CD4-positive, alpha-beta T cell treated with Interleukin-4 for 4 hours (primary cell): ENCODE measurements around the gene ATAT1.
A peak's percentile ranks its signal among the peaks of the same experiment; 100 is the strongest.

ENCODE experiments used
- DNase-seq: peaks from one replicate; pipeline ENCODE4 v3.0.0-alpha.2; 2020

Gene ATAT1

DNA sequence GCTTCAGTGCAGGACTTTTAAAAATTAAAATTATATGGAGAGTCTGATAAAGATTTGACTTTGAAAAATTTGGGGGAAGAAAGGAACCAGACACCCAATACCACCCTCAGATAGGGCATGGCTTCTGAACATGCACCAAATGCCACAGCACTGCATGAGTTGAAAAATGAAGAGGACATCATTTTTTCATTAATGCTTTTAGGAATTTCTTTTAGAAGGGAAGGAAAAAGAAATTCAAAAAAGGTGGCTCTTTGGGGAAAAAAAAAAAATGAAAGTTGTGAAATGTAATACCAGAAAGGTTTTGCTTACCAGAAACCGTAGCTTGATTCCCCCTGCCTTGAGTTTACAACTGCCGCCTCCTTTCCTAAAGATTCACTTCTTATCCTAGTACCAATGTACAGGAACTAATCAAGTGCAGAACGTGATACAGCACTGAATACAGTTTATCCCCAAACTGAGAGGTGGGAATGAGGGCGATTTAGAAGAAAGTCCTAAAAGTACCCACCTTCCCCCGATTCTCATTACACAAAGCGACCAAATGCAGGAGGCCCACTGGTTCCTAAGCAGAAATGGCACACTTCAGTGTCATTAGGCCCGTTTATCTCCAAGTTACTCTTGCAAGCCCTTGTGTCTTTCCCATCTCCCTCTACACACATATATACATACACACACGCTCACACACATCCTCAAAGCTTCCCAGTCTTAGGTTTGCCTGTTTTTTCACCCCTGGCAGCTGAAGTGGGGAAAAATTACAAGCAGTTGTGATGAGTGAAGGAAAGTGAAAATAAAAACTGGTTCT, 12.4 kb upstream of the ATAT1 start:
- DNase-seq: no peak

DNA sequence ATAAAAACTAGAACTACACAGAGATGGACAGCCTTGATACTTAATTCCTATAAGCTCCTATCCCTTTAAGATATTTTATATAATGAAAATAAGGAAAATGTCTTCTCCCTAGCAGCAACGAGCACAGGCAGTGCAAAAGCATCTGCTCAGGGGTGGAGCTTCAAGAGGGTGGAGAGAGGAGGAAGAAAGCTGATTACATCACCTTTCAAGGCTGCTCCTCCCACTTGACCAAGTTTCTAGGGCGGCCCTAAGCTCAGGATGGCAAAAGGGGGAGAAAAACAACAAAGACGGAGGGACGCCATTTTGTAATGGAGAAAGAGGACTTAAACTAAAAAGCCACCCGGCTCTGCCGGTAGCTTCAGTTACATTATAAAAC, 11.8 kb upstream of the ATAT1 start:
- peak; percentile 96 for DNase-seq

DNA sequence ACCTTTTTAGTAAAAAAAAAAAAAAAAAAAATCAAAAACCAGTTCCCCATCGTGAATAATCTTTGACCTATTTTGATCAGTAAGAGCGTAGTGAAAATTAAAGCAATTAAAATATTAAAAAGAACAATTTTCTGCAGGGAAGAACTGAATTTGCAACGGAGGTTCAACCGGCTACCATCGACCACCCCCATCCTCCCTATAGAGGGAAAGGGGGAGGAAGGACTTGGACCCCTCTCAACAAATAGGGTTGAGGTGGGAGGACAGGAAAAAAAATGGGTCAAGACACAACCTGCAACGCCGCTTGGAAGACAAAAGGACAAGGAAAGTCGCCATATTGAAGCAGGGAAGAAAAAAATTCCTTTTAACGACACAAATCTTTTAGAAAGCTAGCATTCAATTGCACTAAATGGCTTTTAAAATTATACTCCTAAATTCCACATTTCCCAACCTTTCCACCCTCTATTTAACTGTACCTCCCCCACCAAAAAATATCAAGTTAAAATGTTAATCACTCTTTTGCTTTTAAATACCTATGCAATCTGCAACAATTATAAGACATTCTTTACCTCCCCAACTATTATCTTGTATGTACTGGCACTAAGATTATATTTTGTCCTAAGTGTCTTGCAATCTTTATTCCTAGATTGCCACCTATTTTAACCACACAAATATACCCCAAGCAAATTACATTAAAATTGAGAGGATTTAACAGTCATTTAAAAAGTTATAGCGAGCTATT, 11.3 kb upstream of the ATAT1 start:
- DNase-seq: peak; percentile 46

DNA sequence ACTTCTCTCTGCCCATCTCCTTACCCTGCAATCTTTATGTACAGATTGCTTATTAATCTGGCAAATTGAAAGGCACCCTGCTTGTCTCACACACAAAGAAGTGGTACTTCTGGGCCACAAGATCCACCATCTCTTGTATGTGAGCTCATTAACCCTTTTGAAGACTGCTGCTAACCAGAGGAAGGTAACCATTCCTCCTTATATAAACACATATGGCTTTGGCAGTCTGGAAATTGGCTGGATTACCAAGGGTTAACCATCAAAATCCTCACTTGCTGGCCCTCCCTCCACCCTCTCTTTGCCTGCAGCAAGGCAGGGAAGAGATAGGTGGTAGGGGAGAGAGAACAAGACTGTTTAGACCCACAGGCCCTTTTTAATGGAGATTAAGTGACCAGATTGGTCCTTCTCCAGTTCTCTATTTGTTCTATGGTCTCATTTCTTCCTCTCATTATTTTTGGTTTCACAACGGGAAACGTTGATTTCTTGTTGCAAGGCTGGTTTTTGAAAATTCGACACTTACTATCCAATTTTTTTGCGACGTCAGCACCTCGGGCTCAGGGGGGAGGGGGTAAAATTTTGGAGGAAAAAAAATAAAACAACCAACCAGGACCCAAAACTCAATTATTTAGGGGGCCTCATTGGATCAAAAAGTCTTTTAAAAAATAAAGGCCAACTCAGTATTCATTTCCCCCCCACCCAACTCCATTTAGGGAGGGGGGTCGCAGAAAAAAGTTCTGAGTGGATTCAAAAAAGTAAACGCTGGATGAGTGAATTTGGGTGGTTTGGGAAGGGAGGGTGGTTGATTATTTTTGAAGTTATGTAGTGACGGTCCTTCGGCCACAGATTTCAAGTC, 10.5 kb upstream of the ATAT1 start:
- DNase-seq: peak; percentile 63

DNA sequence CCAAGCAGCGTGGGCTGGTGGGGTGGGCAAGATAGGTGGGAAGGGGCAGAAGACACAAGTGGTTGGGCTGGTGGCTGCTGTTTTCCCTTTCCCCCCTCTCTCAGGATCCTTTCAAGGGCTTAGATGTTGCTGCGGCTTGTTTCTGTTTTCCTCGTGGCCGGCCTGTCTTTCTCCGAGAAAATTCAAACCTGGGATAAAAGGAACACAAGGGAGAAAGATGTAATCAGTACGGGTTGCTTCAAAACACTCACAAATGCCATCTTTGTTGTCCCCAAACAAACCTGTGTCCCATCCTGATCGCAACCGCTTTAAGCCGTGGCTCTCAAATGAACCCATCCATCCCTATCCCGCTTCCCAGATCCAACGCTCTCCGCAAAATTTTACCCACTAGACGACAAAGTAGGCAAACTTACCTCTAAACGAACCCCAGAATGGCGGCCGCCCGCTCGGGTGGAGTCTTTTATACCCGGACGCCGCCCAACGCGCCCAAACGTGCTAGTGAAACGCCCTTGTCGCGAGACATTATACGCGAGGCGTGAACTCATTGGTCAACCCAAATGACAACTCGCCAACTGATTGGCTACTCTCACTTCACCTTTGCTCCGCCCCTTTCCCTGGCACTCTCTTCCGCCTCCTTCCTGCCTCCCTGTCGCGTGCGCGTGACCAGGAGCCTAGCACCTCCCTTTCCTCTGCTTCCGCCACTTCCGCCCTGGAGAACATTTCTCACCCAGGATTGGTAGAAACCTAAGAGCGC, 9.7 kb upstream of the ATAT1 start, which contains the start of gene PPP1R10:
Gene PPP1R10, minus strand, starts transcription at position 433 of the 754 bp plus-strand sequence. CDS start 7,299 bp downstream, outside the sequence.
- peak; percentile 100 for DNase-seq

DNA sequence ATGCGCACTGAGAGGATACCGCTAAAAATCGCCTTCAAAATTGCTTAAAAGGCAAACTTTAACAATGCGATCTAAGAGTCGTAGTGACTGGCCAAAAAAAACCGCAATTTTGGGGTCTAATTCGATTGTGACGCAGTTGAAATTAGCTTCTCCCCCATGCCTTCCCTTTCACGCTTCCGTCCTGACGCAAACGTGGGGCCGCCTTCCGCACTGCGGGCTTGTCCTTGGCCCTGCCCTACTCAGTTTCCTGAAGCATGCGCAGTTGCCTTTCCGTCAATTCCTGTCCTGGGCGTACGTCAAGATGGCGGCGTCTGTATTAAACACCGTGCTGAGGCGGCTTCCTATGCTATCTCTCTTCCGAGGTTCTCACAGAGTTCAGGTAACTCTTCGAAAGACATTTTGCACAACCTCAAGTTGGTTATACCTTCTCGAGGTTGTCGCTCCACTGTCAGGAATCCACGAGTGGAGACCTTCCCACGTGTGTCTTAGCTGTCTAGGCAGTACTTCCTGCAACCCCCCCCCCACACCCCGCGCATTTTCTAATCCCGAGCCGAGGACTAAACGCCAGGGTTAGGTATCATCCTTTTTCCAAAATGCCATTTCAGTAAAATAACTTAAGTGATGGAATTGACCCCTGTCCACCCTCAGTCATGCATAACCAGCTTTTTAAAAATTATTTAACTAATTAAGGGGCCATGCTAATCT, 9.0 kb upstream of the ATAT1 start, which contains the start of gene MRPS18B:
Gene MRPS18B, plus strand, starts transcription at position 276 of the 705 bp plus-strand sequence. Its CDS starts 26 bp downstream, at position 302.
- peak; percentile 99 for DNase-seq

DNA sequence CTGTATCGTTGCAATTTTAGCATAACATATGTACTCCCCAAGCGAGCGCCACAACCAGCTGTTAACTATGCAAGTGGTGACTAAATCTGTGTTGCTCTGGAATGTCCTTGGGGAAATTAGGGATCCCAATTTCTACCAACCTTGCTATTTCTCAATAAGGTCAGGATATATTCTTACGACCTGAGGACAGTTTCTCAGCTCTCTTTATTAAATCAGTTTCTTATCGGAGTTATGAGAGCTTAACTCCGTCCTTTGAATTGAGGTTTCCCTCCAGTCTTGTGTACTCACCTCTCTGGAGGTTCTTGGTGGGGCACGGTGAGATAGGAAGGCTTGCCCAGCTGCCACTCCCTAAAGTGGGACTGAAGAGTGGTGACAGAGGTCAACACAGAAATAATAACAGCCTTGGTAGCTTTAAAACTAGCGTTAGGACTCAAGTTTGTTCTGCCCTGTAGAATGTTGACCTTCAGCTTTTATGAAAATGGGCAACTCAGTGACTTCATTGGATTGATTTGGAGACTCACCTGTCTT, 8.3 kb upstream of the ATAT1 start:
- DNase-seq: no peak

DNA sequence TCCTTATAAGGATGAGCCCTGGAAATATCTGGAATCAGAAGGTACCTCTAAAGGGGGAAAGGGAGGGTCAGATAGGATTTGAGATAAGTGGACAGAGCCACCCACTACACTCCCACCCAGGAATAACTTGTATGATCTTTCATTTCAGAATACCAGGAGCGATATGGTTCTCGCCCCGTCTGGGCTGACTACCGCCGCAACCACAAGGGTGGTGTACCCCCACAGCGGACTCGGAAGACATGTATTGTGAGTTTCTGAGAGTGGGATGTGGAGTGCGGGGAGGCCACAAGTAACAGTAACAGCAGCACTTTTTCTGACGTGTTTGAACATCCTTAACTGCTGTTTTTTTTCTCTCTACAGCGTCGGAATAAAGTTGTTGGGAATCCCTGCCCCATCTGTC, 7.1 kb upstream of the ATAT1 start:
- no peak for DNase-seq

DNA sequence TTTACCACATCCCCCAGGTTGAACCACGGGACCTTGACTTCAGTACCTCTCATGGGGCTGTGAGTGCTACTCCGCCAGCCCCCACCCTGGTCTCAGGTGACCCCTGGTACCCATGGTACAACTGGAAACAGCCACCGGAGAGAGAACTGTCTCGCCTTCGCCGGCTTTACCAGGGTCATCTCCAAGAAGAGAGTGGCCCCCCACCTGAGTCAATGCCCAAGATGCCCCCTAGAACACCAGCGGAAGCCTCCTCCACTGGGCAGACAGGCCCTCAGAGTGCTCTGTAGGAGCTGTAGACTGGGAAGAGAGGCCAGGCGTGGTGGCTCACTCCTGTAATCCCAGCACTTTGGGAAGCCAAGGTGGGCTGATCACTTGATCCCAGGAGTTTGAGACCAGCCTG, 1.2 kb upstream of the ATAT1 start:
- DNase-seq: no peak

DNA sequence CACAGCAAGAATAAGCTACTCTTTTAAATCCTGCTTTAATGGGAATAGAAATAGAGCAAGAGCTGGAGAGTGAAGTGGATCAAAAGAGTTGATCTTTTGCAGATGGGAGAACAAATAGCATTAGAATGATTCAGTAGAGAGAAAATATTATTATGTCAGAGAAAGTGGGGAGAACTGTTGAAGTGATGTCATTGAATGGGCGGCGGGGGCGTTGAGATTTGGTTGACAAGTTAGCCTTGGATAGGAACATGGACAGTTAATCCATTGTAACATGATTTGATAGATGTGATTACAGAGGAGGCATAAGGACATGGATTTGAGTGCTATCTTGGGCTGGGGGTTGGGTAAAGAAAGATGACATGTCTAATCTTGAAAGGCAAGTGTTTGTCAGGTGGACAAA, 9.2 kb downstream of the ATAT1 start:
- no peak for DNase-seq

DNA sequence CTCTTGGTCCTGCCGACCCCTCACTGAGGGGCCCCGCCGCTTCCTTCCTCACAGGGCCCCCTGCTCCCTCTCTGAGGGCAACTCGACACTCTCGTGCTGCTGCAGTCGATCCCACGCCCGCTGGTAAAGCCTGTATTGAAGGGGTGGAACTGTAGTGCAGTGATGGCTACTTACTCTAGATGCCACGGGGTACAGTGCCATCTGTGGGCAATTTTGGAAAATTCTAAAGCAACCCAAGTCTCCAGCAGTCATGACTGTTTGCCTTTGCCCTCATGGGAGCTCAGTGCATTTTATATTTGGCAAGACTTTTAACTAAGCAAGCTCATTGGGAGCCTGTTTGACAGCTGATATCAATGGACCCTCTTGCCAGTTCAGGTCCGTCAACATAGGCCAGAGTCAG, 13.8 kb downstream of the ATAT1 start:
- no peak for DNase-seq

DNA sequence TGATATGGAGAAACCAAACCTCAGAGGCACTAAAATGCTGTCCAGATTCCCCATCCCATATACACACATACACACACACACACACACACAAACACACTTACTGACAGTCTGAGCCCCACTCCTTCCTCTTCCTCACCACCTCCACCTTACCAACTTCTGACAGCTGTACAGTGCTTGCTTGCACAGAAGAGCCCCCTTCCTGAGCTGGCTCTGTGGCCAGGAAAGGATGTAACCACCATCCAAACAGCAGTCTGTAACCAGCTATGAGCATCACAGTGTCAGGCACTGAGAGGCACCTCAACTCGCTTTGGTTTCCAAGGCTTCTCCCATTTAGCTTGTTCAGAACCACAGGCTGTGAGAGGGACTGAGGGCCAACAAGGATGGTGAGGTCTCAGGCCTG, 14.4 kb downstream of the ATAT1 start:
- no peak for DNase-seq

DNA sequence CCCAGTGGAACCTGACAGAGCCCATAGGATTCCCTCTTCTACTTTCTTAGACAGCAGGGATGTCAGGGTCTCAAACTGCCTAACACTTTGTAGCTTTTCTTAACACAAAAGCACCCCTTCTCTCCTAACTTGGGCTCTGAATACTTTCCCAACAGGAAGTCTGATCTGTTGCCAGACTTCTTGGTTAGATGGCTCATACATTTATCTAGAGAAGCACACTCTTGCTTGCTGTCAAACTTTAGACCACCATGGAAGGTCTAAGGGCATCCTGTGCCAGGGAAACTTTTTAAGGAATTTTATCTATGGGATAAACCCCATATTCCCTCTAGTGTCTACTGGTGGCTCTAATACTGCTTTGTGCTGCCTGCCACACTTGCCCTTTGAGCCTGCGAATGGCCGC, 17.0 kb downstream of the ATAT1 start:
- no peak for DNase-seq

DNA sequence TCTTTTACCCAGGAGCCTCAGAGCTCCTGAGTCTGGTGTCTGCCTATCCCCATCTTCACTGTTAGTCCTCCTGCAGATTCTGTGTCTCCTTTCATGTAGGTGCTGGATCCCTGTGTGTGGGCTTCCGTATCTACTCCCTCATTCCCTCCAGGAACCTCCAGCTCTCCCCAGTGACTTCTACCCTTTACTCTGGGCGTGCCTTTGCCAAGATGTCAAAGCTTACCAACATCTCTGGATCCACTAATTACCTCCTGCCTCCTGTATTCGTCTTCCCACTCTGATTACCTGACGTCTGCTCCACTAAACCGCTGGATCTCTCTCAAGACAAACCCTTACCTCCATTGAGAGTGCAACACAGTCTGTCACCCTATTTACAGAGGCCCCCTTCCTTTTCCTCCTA, 18.1 kb downstream of the ATAT1 start:
- no peak for DNase-seq

DNA sequence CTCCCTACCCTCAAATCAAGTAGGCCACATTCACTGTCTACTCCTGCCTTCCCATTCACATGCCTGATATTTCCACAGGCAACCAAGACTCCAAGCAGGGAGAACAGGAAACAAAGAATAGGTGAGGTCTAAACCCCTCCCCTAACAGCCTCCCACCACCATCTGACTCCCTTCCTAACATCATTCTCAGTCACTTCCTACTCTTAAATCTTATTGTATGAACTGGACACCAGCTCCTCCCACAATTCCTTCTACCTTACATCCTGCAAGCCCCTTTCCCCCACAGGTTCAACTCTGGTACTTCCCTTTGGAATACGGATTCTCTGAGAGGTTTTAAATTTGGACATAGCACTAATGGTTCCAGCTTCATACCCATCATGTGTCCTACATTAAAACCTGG, 19.3 kb downstream of the ATAT1 start:
- DNase-seq: no peak

DNA sequence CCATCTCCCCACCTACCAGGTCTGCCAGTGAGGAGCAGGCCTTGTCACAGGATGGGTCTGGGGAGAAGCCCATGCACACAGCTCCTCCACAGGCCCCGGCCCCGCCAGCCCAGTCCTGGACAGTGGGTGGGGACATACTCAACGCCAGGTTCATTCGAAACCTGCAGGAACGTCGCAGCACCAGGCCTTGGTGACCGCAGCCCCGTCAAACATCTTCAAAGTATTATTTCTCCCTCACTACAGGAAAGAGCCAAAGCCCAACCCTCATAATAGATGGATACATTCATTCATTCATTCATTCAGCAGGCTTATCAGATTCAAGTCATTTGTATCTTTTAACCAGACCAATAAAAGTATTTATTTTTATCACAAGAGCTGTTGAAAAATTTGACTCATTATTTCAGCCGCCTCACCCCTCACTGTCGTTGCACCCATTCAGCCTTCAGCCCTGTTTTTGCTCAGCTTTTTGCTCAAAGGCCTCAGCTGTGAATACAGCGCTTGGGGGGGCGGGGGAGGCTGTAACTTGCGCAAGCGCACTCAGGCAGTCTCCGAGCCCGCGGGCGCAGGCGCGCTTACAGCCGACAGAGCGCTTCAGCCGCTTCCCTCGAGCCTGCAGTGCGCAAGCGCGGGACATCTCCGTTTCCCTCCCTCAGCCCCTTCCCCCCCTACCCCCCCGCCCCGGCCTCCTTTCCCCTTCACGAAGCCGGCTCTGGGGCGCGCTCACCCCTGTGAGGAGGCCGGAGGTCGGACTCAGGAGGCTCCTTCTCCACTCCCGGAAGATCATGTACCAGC, 20.0 kb downstream of the ATAT1 start, which contains the start of gene C6orf136:
Gene C6orf136, plus strand, starts transcription at position 684 of the 792 bp plus-strand sequence. Its CDS starts 99 bp downstream, at position 783.
- DNase-seq: peak; percentile 95

DNA sequence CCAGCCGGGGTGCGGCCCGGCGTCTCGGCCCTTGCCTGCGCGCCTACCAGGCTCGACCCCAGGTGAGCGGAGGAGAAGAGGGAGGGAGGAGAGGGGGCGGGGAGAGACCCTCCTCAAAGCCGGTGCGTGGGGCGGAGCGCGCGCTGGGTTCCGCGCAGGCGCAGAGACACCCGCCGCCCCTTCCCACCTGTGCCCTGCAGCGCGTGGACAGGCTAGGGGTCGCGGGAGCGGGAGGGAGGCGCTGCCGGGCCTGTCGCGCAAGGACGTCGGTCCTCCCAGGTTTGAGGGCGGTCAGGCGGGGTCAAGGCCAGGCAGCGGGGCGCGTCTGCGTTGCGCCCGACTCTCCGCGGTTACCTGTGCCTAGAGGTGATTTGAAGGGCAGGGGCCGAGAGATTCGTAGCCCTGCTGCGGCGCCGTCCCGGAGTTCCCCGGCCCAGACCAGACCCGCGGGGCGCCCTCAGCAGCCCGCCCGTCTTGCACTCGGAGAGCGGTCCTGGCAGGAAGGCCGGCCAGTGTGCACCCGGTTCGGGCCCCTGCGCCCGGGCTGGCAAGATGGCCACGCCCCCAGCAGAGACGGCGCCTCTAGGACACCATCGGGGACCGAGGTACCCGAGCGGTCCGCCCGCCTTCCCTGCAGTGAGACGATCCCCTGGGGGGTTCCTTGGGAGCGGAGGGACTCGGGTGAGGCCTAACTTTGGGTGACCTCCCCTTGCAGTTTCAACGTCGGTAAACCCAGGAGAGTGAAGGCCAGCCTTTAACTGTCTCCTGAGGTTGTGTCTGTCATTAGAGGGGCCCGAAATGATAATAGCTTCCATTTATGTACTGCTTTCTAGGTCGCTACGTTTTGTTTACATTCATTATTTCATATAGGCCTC, 20.8 kb downstream of the ATAT1 start:
- peak; percentile 62 for DNase-seq

DNA sequence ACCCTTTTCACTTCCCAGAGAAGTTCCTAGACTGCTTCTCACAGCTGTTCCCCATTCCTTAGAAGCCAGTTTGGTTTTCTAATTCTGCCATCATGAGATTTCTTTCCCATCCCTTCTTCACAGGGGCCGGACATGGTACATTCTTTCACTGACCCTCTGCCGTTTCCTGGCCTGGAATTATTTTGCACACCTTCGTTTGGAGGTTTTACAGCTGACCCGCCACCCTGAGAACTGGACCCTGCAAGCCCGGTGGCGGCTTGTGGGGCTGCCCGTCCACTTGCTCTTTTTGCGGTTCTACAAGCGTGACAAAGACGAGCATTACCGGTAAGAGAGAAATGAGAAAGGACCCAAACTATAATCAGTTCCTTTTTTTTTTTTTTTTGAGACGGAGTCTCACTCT, 24.5 kb downstream of the ATAT1 start:
- no peak for DNase-seq
